Measurements from ENCODE around the gene CYP2U1. TPM values are rescaled to one million over a fixed set of nuclear protein-coding genes. Genes with fewer than 3 reads are reported as not detected.
A peak's percentile ranks its signal among the peaks of the same experiment; 100 is the strongest.

The CYP2U1 gene
- total RNA-seq (2014; rRNA removed; shearing (Covaris generic)) = 7.3 and 9.9 TPM in 2 replicates
- polyA plus RNA-seq (2016; fragmentation: Nextera tagmentation; extraction: Ambion mirVana) = 3.2 and 4.1 TPM in 2 replicates
- long read RNA-seq, full-length matches to known transcripts = 2 of 9 reads
- long read RNA-seq, partial matches to known transcripts = 4 of 9 reads
- long read RNA-seq, other reads (novel, unspliced or antisense) = 3 of 9 reads

DNA sequence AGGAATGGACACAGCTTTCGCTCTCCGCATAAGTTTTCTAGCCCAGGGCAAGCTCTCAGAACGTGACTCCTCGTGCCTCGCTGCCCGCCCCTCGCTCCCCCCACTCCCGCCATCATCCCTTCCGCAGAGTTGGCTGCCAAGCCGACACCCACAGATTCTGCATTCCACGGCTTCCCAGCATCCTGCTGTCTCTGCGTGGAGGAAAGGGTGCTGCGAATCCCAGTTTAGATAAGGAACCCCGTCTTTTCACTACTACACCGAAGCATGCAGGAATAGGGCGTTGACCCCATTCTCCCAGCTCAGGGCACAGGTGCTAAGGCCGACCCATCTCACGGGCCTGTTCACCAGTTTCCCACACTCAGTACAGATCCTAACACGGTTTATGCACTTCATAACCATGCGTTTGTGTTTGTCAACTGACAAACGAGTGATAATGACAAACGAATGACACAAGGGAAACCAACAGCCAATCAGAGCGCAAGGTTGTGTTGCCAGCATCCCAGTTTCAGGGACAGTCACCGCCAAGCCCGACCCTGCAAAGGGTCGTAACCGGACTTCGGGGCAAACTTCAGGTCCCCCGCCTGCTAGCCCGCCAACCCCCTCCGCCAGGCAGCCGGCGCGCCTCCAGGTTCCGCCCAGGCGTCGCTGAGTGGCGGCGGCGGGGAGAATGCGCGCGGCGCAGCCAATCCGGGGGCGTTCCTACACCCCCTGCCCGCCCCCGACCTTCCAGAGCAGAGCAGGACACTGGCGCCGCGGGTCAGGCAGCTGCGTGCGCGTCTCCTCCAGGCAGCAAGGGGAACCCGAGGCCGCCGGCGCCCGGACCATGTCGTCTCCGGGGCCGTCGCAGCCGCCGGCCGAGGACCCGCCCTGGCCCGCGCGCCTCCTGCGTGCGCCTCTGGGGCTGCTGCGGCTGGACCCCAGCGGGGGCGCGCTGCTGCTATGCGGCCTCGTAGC is at the start of gene CYP2U1:
CYP2U1 (plus strand) TSS at position 729 of the 954 bp plus-strand sequence; CDS start at position 824, 95 bp downstream.
- no peak within 1 kb of the TSS for H3K27ac Mint-ChIP-seq
- H3K27me3 Mint-ChIP-seq (ENCODE audit: insufficient read depth, low read depth, poor library complexity) = peaks cover 15% of the 10 kb centered on the region
- peak within 1 kb of the TSS; percentile 100 for H2AFZ ChIP-seq
- H3K4me1 ChIP-seq (ENCODE audit: insufficient read depth) = peaks cover 7% of the 10 kb centered on the region; the same call in 1 of the 2 replicates
- H3K9me2 ChIP-seq (ENCODE audit: insufficient read depth) = no peaks in the 10 kb centered on the region
- H3K36me3 ChIP-seq (ENCODE audit: insufficient read depth) = no peaks in the 10 kb centered on the region; the same call in 1 of the 2 replicates
- no peaks in the 10 kb centered on the region; the same call in 1 of the 2 replicates for H4K20me1 ChIP-seq (replicated peaks; ENCODE audit: insufficient read depth)
- H3F3A ChIP-seq (replicated peaks; ENCODE audit: low read depth) = 0 out of 2 replicates have a peak, but pooled peaks cover 7% of the 10 kb centered on the region
- H3K27ac ChIP-seq (ENCODE audit: low read depth) = no peak within 1 kb of the TSS
- peak; percentile 95 for ATAC-seq
- no peaks in the 10 kb centered on the region; the same call in 1 of the 2 replicates for H3K79me2 ChIP-seq (replicated peaks; ENCODE audit: insufficient read depth)
- H3K4me3 Mint-ChIP-seq = peak within 1 kb of the TSS; percentile 80
- no peaks in the 10 kb centered on the region; the same call in 2 of the 3 replicates for H3K36me3 Mint-ChIP-seq (ENCODE audit: low read depth)
- H3K27me3 ChIP-seq (ENCODE audit: insufficient read depth) = peaks cover 38% of the 10 kb centered on the region
- H3K4me3 ChIP-seq = peak within 1 kb of the TSS; percentile 67
- peaks cover 15% of the 10 kb centered on the region; the same call in 2 of the 3 replicates for H3K4me1 Mint-ChIP-seq
- peak within 1 kb of the TSS; percentile 92 for H3K4me2 ChIP-seq
- DNase-seq (ENCODE audit: low spot score) = peak; percentile 94
- no peaks in the 10 kb centered on the region; the same call in 2 of the 3 replicates for H3K9me3 Mint-ChIP-seq
- peak; percentile 82 for TF ChIP-seq POLR2AphosphoS5 (IDR thresholded peaks at IDR 0.05; ENCODE audit: low read depth)
- peak; percentile 17; the same call in 1 of the 2 replicates for TF ChIP-seq CREB1 (CRISPR knock-in tag; IDR thresholded peaks at IDR 0.05; ENCODE audit: low read depth)
- no peak for TF ChIP-seq STAT1 (IDR thresholded peaks at IDR 0.05; ENCODE audit: unreplicated experiment)

DNA sequence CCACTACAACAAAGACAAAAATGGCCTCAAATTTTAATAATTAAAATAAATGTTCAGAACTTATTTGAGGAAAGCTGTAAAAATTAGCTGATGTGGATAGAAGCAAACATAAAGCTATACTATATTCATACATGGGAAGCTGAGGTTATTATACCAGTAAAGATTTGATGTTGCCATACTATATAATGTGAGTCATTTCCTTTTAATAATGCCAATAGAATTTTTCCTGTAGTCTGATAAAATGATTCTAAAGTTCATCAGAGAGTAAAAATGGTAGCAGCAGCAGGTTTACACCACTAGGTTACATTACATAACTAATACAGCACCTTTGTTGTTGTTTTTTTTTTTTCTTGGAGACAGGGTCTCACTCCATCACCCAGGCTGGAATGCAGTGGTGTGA is 45.5 kb upstream of the CYP2U1 start:
- Mint-ChIP-seq H3K9me3 (peaks cover 69% of the 10 kb centered on the region), H3K27ac (no peak overlapping the region), H3K36me3 (ENCODE audit: low read depth) (peaks cover 62% of the 10 kb centered on the region), H3K4me1 (peaks cover 3% of the 10 kb centered on the region; the same call in 1 of the 3 replicates), H3K4me3 (no peak overlapping the region), H3K27me3 (ENCODE audit: insufficient read depth, low read depth, poor library complexity) (peaks cover 6% of the 10 kb centered on the region)
- Histone ChIP-seq H3K27me3 (ENCODE audit: insufficient read depth) (no peaks in the 10 kb centered on the region), H3K9me2 (ENCODE audit: insufficient read depth) (peaks cover 4% of the 10 kb centered on the region), H3K4me1 (ENCODE audit: insufficient read depth) (no peaks in the 10 kb centered on the region), H3K27ac (ENCODE audit: low read depth) (no peak overlapping the region), H3K4me3 (no peak overlapping the region), H3K79me2 (replicated peaks; ENCODE audit: insufficient read depth) (no peaks in the 10 kb centered on the region), H2AFZ (no peak overlapping the region), H3F3A (replicated peaks; ENCODE audit: low read depth) (peaks cover 4% of the 10 kb centered on the region; the same call in 1 of the 2 replicates), H4K20me1 (replicated peaks; ENCODE audit: insufficient read depth) (no peaks in the 10 kb centered on the region), H3K36me3 (ENCODE audit: insufficient read depth) (peaks cover 35% of the 10 kb centered on the region), H3K4me2 (no peak overlapping the region)
- DNase-seq (ENCODE audit: low spot score) (no peak), ATAC-seq (no peak)
- no peak for TF ChIP-seq POLR2AphosphoS5 (IDR thresholded peaks at IDR 0.05; ENCODE audit: low read depth)
- TF ChIP-seq EZH2 (IDR thresholded peaks at IDR 0.05; ENCODE audit: low read depth, unreplicated experiment) = no peak
- TF ChIP-seq, protein P1, sequence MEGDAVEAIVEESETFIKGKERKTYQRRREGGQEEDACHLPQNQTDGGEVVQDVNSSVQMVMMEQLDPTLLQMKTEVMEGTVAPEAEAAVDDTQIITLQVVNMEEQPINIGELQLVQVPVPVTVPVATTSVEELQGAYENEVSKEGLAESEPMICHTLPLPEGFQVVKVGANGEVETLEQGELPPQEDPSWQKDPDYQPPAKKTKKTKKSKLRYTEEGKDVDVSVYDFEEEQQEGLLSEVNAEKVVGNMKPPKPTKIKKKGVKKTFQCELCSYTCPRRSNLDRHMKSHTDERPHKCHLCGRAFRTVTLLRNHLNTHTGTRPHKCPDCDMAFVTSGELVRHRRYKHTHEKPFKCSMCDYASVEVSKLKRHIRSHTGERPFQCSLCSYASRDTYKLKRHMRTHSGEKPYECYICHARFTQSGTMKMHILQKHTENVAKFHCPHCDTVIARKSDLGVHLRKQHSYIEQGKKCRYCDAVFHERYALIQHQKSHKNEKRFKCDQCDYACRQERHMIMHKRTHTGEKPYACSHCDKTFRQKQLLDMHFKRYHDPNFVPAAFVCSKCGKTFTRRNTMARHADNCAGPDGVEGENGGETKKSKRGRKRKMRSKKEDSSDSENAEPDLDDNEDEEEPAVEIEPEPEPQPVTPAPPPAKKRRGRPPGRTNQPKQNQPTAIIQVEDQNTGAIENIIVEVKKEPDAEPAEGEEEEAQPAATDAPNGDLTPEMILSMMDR (conservative IDR thresholded peaks at IDR 0.05; ENCODE audit: low read depth in 2 of 2) = no peak
- TF ChIP-seq ZNF331 (CRISPR knock-in tag; IDR thresholded peaks at IDR 0.05; ENCODE audit: low read depth) = no peak
- TF ChIP-seq EZH2phosphoT487 (IDR thresholded peaks at IDR 0.05; ENCODE audit: unreplicated experiment) = no peak
- TF ChIP-seq STAT1 (IDR thresholded peaks at IDR 0.05; ENCODE audit: unreplicated experiment) = no peak
- TF ChIP-seq, protein P2, sequence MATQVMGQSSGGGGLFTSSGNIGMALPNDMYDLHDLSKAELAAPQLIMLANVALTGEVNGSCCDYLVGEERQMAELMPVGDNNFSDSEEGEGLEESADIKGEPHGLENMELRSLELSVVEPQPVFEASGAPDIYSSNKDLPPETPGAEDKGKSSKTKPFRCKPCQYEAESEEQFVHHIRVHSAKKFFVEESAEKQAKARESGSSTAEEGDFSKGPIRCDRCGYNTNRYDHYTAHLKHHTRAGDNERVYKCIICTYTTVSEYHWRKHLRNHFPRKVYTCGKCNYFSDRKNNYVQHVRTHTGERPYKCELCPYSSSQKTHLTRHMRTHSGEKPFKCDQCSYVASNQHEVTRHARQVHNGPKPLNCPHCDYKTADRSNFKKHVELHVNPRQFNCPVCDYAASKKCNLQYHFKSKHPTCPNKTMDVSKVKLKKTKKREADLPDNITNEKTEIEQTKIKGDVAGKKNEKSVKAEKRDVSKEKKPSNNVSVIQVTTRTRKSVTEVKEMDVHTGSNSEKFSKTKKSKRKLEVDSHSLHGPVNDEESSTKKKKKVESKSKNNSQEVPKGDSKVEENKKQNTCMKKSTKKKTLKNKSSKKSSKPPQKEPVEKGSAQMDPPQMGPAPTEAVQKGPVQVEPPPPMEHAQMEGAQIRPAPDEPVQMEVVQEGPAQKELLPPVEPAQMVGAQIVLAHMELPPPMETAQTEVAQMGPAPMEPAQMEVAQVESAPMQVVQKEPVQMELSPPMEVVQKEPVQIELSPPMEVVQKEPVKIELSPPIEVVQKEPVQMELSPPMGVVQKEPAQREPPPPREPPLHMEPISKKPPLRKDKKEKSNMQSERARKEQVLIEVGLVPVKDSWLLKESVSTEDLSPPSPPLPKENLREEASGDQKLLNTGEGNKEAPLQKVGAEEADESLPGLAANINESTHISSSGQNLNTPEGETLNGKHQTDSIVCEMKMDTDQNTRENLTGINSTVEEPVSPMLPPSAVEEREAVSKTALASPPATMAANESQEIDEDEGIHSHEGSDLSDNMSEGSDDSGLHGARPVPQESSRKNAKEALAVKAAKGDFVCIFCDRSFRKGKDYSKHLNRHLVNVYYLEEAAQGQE (IDR thresholded peaks at IDR 0.05; ENCODE audit: unreplicated experiment) = no peak
- TF ChIP-seq, protein P3, sequence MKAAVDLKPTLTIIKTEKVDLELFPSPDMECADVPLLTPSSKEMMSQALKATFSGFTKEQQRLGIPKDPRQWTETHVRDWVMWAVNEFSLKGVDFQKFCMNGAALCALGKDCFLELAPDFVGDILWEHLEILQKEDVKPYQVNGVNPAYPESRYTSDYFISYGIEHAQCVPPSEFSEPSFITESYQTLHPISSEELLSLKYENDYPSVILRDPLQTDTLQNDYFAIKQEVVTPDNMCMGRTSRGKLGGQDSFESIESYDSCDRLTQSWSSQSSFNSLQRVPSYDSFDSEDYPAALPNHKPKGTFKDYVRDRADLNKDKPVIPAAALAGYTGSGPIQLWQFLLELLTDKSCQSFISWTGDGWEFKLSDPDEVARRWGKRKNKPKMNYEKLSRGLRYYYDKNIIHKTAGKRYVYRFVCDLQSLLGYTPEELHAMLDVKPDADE (IDR thresholded peaks at IDR 0.05) = no peak
- no peak for TF ChIP-seq CREB1 (CRISPR knock-in tag; IDR thresholded peaks at IDR 0.05; ENCODE audit: low read depth)
- TF ChIP-seq NANOG (IDR thresholded peaks at IDR 0.05; ENCODE audit: borderline replicate concordance) = no peak
